ENCODE measurements around the gene PRDM2.
"Not testable (repeated sequence)": the region's sequence is repeated elsewhere in the genome, so short reads cannot be mapped to it uniquely, and the experiment has no call there.

The PRDM2 gene

DNA sequence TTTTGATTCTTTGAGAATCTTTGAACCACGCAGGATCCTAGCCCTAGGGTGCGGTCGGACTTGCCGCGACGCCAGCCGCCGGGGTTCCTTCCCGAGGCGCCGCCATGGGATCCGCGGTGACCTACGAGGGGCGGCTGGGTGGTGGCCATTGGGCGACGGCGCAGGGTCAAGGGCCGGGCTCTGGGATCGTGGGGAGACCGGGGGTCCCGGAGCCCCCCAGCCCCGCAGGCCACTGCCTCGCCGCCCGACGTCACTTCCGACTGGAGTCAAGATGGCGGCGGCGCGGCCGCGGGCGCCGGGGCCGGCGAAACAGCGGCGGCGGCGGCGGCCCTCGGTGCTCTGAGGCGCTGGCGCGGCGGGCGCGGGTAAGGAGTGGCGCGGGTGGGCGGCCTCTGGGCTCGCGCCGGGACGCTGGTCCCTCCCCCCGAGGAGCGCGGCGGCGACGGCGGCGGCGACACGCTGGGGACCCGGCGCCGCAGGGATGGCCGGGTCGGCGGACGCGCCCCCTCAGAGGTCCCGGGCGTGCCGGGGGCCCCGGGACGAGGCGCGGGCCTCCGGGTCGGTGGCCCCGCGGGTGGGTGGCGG is at the start of gene PRDM2:
TSS of gene PRDM2 (plus strand) at position 253 of the 585 bp plus-strand sequence. CDS start 15,418 bp downstream, outside the sequence.
- DNase-seq (ENCODE audit: low read depth) = peak; percentile 44

GRCh38 chr1:13651279-13651678 is 48.7 kb upstream of the PRDM2 start:
- DNase-seq (ENCODE audit: low read depth) = no peak

DNA sequence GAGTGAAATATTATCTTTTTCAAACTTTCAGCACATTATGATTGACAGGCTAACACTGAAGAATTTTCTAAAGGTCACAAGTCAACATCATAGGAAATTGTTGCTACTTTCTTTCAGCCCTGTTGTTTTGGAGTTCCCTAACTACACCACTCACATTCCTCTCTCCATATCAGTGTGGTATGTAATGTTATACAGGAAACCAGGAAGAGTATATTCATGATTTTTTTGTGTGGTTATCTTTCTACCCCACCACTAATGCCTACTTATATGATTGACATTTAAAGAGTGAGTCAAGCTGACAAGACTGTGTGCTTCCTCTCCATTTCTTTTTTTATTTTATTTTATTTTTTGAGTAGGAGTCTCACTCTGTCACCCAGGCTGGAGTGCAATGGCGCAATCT is 47.8 kb upstream of the PRDM2 start:
- DNase-seq (ENCODE audit: low read depth) = no peak

DNA sequence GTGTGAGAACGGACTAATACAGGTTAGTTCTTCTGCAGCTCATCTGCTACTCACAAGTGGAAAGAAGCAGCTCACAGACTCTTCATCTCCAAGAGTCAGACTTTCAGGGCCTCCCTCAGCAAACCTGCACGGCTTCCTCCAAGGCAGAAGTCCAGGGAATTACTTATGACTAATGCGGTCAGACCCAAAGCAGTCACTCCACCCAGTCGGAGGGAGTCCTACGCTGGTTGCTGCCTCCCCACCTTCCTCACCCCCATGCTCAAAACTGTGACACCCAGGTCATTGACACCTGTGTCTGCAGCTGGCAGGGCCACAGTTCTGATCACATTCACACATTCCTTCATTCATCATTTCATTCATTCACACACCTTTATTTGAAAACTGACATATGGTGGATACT is 38.4 kb upstream of the PRDM2 start:
- no peak for DNase-seq (ENCODE audit: low read depth)

DNA sequence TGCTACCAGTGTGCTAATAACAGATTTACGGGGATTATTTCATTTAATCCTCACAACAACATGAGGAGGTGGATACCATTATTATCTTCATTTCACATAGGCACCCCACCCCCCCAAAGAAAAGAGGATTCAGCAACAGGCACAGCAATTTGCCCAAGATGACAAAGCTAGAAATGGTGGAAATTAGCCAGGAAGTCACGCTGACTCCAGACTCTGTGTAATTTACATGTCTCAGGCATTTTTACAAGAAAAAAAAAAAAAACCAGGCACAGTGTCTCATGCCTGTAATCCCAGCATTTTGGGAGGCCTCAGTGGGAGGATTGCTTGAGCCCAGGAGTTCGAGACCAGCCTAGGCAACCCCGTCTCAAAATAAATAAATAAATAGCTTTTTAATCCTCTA is 37.5 kb upstream of the PRDM2 start:
- no peak for DNase-seq (ENCODE audit: low read depth)

- no peak for DNase-seq (ENCODE audit: low read depth)
Observed at GRCh38 chr1:13663969-13664368, 36.0 kb upstream of the PRDM2 start.

- DNase-seq (ENCODE audit: low read depth) = no peak
Observed at GRCh38 chr1:13664451-13664850, 35.5 kb upstream of the PRDM2 start.

GRCh38 chr1:13666317-13666716 is 33.7 kb upstream of the PRDM2 start:
- no peak for DNase-seq (ENCODE audit: low read depth)

- no peak for DNase-seq (ENCODE audit: low read depth)
Observed at GRCh38 chr1:13667691-13668090, 32.3 kb upstream of the PRDM2 start.

GRCh38 chr1:13674377-13674776 is 25.6 kb upstream of the PRDM2 start:
- DNase-seq (ENCODE audit: low read depth) = no peak

DNA sequence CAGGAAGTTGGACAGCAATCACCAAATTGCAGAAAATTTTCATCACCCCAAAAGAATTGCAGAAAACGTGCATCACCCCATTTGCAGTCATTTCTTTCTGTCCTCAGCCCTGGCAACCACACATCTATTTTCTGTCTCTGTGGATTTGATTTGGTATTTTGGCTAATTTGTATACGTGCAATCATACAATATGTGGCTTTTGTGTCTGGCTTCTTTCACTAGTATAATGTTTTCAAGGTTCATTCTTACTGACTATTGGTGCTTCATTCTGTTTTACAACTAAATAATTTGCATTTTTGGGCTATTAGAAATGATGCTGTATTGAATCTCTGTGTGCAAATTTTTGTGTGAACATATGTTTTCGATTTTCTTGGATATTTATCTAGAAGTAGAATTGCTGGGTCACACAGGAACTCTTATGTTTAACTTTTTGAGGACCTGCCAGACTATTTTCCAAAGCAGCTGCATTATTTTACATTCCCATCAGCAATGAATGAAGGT is 24.8 kb upstream of the PRDM2 start:
- no peak for DNase-seq (ENCODE audit: low read depth)

GRCh38 chr1:13677896-13678295 is 22.1 kb upstream of the PRDM2 start:
- DNase-seq (ENCODE audit: low read depth) = no peak

- DNase-seq (ENCODE audit: low read depth) = no peak
Observed at GRCh38 chr1:13679651-13680050, 20.3 kb upstream of the PRDM2 start.

DNA sequence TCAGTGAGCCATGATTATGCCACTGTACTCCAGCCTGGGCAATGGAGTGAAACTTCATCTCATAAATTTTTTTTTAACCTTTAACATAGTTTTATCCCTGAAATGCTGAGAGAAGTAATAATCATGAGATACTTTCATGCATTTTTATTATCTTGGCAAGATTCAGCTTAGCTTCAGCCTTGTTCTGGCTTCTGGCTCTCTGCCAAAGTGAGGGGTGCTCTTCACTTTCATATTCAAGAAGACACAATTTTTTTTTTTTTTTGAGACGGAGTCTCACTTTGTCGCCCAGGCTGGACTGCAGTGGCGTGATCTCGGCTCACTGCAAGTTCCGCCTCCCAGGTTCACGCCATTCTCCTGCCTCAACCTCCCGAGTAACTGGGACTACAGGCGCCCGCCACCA is 19.4 kb upstream of the PRDM2 start:
- not testable (repeated sequence) for DNase-seq (ENCODE audit: low read depth)

GRCh38 chr1:13681921-13682320 is 18.1 kb upstream of the PRDM2 start:
- no peak for DNase-seq (ENCODE audit: low read depth)

GRCh38 chr1:13682444-13682843 is 17.5 kb upstream of the PRDM2 start:
- no peak for DNase-seq (ENCODE audit: low read depth)

GRCh38 chr1:13683206-13683605 is 16.8 kb upstream of the PRDM2 start:
- DNase-seq (ENCODE audit: low read depth) = no peak

DNA sequence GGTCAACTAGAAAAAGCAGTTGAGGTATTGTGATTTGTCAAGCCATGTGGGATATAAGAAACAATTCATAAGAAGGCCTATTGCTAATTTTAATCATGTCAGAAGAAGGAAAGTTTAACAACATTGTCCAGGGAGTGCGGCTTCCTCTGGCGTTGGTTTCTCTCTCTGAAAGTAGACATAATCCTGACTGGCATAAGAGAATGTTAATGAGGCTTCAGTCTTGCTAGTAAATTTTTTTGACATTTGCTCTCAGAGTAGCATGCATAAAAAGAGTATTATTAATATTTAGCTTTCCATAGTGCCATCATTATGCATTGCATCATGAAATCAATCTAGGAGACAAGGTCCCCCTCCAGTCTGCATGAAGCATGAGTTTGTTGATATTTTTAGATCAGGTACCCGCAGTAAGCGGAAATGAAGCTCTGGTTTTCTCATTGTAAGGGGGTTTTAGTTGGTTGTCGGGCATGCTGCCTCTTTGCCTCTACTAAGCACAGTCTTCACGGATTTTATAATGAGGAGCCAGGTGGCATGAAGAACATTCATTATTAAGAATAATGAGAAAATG is 12.8 kb upstream of the PRDM2 start:
- no peak for DNase-seq (ENCODE audit: low read depth)

DNA sequence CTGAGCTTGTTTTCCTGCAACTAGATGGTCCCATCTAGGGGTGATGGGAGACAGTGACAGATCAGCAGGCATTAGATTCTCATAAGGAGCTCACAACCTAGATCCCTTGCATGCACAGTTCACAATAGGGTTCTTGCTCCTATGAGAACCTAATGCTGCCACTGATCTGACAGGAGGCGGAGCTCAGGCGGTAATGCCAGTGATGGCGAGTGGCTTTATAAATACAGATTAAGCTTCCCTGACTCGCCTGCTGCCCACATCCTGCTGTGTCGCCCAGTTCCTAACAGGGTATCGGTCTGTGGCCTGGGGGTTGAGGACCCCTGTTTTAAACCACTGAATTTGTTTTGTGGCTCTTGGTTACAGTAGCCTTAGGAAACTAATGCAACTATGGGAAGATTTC is 6.9 kb upstream of the PRDM2 start:
- DNase-seq (ENCODE audit: low read depth) = not testable (repeated sequence)

DNA sequence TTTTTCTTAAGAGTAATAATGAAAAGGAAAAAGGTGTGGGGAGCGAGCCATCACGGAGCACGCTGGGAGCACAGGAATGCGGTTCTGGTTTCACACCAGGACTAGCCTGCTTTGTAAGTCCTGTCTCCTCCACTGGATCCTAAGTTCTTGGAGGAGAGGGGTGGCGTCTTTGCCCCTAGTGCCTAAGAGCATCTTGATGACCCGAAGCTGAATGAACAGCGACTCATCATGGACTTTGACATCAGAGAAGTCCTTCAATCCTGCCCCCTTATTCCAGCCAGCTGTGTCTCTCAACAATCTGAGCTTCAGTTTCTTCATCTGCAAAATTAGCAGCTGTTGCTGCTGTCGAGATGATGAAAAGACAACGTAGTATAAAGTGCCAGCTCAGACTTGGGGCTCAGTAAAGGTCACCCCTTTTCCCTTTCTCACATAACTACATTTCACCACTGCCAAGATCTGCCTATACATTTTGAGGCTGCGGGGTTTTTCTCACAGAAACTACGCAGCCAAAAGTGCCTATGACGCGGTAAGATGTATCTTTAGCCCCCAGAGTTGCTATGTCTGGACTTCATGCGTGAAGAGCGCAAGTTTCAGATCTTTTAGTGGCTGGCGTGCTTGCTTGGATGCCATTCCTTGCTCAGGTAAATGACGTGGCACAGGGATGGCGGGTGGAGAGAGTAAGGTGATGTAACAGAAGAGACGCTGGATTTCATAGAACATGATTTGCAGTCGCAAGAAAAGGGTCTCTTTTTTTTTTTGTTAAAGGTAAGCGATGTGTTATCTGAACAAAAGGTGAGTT is 4.9 kb upstream of the PRDM2 start:
- DNase-seq (ENCODE audit: low read depth) = no peak

- no peak for DNase-seq (ENCODE audit: low read depth)
Observed at GRCh38 chr1:13697738-13698137, 2.2 kb upstream of the PRDM2 start.

DNA sequence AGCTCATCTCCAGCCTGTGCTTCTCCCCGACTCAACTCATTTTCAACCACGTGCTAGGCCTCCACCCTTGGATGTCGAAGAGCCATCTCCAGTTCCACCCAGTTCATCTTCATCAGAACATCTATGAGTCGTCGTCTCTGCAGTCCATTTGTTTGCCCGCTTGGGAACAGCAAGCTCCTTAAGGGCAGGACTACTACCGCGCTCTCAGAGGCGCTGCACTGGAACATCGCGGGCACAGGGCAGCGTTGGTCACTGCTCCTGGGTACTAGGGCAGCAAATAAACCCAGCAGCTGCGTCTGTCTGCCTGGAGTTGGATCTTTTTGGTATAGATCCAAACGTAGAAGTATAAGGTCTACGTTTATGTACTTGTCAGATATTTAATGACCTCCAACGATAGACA is 478 bp upstream of the PRDM2 start:
- no peak for DNase-seq (ENCODE audit: low read depth)

- DNase-seq (ENCODE audit: low read depth) = peak; percentile 42
Observed at GRCh38 chr1:13700521-13701270, 708 bp downstream of the PRDM2 start.
